ENCODE measurements around the gene ATL3. TPM values are rescaled to one million over a fixed set of nuclear protein-coding genes. Genes with fewer than 3 reads are reported as not detected.
"Not testable (repeated sequence)": the region's sequence is repeated elsewhere in the genome, so short reads cannot be mapped to it uniquely, and the experiment has no call there.

Gene ATL3
- 17.6 and 21.1 TPM in 2 replicates for total RNA-seq (2014; rRNA removed; shearing (Covaris generic))
- polyA plus RNA-seq (2015; cell fraction: cytosol; rRNA removed): 19.2 and 22.9 TPM in 2 replicates
- polyA plus RNA-seq (2015; cell fraction: nucleus; rRNA removed): 24.1 and 28.1 TPM in 2 replicates

- peak; percentile 92 for DNase-seq (ENCODE audit: low read depth)
Observed at GRCh38 chr11:63671322-63672155, at the start of gene ATL3. ATL3 (minus strand) TSS chr11:63671376; CDS start chr11:63671335, 41 bp downstream.

GRCh38 chr11:63720611-63721010 is 49.4 kb upstream of the ATL3 start:
- DNase-seq (ENCODE audit: low read depth): no peak

GRCh38 chr11:63719987-63720386 is 48.8 kb upstream of the ATL3 start:
- no peak for DNase-seq (ENCODE audit: low read depth)

- DNase-seq (ENCODE audit: low read depth): no peak
Observed at GRCh38 chr11:63719001-63719400, 47.8 kb upstream of the ATL3 start.

- no peak for DNase-seq (ENCODE audit: low read depth)
Observed at GRCh38 chr11:63716046-63716445, 44.9 kb upstream of the ATL3 start.

- DNase-seq (ENCODE audit: low read depth): no peak
Observed at GRCh38 chr11:63713766-63714165, 42.6 kb upstream of the ATL3 start.

- no peak for DNase-seq (ENCODE audit: low read depth)
Observed at GRCh38 chr11:63711838-63712237, 40.7 kb upstream of the ATL3 start.

- peak; percentile 10 for DNase-seq (ENCODE audit: low read depth)
Observed at GRCh38 chr11:63710476-63711217, 39.5 kb upstream of the ATL3 start.

GRCh38 chr11:63709336-63709884 is 38.2 kb upstream of the ATL3 start:
- peak; percentile 5 for DNase-seq (ENCODE audit: low read depth)

- no peak for DNase-seq (ENCODE audit: low read depth)
Observed at GRCh38 chr11:63708764-63709163, 37.6 kb upstream of the ATL3 start.

- no peak for DNase-seq (ENCODE audit: low read depth)
Observed at GRCh38 chr11:63705526-63705925, 34.4 kb upstream of the ATL3 start.

- no peak for DNase-seq (ENCODE audit: low read depth)
Observed at GRCh38 chr11:63699896-63700295, 28.7 kb upstream of the ATL3 start.

- no peak for DNase-seq (ENCODE audit: low read depth)
Observed at GRCh38 chr11:63698976-63699733, 28.0 kb upstream of the ATL3 start.

GRCh38 chr11:63694596-63694995 is 23.4 kb upstream of the ATL3 start:
- DNase-seq (ENCODE audit: low read depth): no peak

- no peak for DNase-seq (ENCODE audit: low read depth)
Observed at GRCh38 chr11:63687845-63688244, 16.7 kb upstream of the ATL3 start.

- no peak for DNase-seq (ENCODE audit: low read depth)
Observed at GRCh38 chr11:63686926-63687325, 15.8 kb upstream of the ATL3 start.

GRCh38 chr11:63685158-63685721 is 14.1 kb upstream of the ATL3 start:
- not testable (repeated sequence) for DNase-seq (ENCODE audit: low read depth)

- peak; percentile 6 for DNase-seq (ENCODE audit: low read depth)
Observed at GRCh38 chr11:63683133-63683991, 12.2 kb upstream of the ATL3 start.

GRCh38 chr11:63682066-63683021 is 11.2 kb upstream of the ATL3 start:
- DNase-seq (ENCODE audit: low read depth): peak; percentile 11

Data from HT1080 (cell line).